GM18502 (cell line): ENCODE measurements around the gene AK8.

Experiments used
- ATAC-seq: cut with Tn5 transposase; IDR thresholded peaks from one replicate; pipeline ENCODE4 v1.9.1; 2021; ENCODE audit warnings: mild to moderate bottlenecking; ENCODE audit not compliant: unreplicated experiment, poor library complexity

Gene AK8

GRCh38 chr9:132750668-132751067 lies 127.4 kb downstream of the AK8 start:
- ATAC-seq: no peak

- no peak for ATAC-seq
These were observed 128.8 kb downstream of the AK8 start for GRCh38 chr9:132749306-132749705.

GRCh38 chr9:132748450-132748849 lies 129.6 kb downstream of the AK8 start:
- no peak for ATAC-seq

GRCh38 chr9:132745756-132746709 lies 132.1 kb downstream of the AK8 start:
- no peak for ATAC-seq

GRCh38 chr9:132744881-132745755 lies 133.0 kb downstream of the AK8 start:
- ATAC-seq: no peak

GRCh38 chr9:132743931-132744479 lies 134.1 kb downstream of the AK8 start:
- ATAC-seq: no peak

- no peak for ATAC-seq
These were observed 135.2 kb downstream of the AK8 start for GRCh38 chr9:132742821-132743311.

- ATAC-seq: no peak
These were observed 137.4 kb downstream of the AK8 start for GRCh38 chr9:132740526-132741309.

- ATAC-seq: no peak
These were observed 138.3 kb downstream of the AK8 start for GRCh38 chr9:132739710-132740310.

- ATAC-seq: no peak
These were observed 144.7 kb downstream of the AK8 start for GRCh38 chr9:132733260-132733815.

GRCh38 chr9:132732326-132733259 lies 145.5 kb downstream of the AK8 start:
- ATAC-seq: no peak

GRCh38 chr9:132731230-132731629 lies 146.9 kb downstream of the AK8 start:
- ATAC-seq: no peak

- ATAC-seq: no peak
These were observed 147.7 kb downstream of the AK8 start for GRCh38 chr9:132730054-132731033.

GRCh38 chr9:132729235-132729890 lies 148.7 kb downstream of the AK8 start:
- ATAC-seq: no peak

- no peak for ATAC-seq
These were observed 149.6 kb downstream of the AK8 start for GRCh38 chr9:132728497-132728896.

GRCh38 chr9:132728071-132728470 lies 150.0 kb downstream of the AK8 start:
- no peak for ATAC-seq
